Superior temporal gyrus (tissue), 1 donor: ENCODE data around the gene EEFSEC.
A peak's percentile ranks its signal among the peaks of the same experiment; 100 is the strongest.

Experiments
- DNase-seq: peaks from one replicate; pipeline ENCODE4 v3.0.0-alpha.2; 2016; ENCODE audit errors: extremely low spot score

The EEFSEC gene

GRCh38 chr3:128392818-128393544 lies 239.7 kb downstream of the EEFSEC start:
- DNase-seq = no peak

DNA sequence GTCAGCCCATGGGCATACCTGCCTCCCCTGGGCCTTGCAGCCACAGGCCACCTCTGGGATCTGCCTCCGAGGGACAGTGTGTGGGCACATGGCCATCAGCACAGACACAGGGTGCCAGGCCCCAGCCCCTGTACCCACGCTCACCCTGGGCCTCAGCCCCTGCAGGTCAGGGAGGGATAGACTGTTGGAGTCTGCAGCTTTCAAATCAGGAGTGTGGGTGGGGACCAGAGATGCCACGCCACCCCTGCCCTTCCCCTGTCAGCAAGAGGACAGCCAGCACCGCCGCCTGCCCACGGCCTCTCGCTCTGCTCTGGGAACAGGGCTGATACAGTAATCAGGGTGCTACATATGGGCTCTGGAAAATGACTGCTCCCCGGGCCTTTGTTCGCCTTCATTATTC lies 240.8 kb downstream of the EEFSEC start:
- no peak for DNase-seq

GRCh38 chr3:128395046-128395445 lies 241.8 kb downstream of the EEFSEC start:
- DNase-seq = no peak

GRCh38 chr3:128395500-128396162 lies 242.3 kb downstream of the EEFSEC start:
- peak; percentile 46 for DNase-seq

- no peak for DNase-seq
These were observed 244.2 kb downstream of the EEFSEC start for GRCh38 chr3:128397484-128397883.

- DNase-seq = no peak
These were observed 245.3 kb downstream of the EEFSEC start for GRCh38 chr3:128398586-128398985.

GRCh38 chr3:128399221-128399915 lies 246.1 kb downstream of the EEFSEC start:
- no peak for DNase-seq

DNA sequence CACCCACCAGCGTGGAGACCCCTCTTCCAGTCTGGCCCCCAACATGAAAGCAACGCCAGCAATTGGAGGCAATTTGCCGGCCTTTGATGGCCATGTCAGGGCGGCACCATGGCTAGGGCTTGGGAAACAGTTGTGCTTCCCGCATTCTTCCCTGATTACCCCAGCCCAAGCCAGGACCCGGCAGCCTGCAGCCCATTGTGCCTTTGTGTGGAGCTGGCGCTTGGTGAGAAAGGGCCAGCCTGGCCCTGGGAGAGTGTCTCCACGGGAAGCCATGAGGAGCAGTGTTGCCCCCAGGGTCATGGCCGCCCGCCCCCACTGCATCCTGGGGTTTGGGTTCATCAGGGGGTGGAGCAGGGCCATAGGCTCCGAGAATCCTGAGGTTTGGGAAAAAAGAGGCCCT lies 247.4 kb downstream of the EEFSEC start:
- DNase-seq = no peak

DNA sequence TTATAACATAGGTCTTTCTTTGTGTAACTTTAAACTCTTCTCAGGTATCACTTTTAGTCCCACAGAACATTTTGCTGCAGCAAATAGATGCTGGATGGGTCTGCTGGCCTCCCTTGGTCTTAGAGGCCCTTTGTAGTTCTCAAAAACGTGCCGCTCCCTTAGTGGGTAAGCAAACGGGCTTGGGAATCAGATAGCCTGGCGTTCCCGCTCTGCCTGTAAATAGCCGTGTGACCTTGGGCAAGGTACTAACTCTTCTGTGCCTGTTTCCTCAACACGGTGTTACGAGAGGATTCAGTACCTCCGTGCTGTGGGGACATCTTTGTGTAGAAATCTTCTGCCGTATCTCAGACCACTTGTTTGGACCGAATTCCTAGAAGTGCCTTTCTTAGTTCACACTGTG lies 249.0 kb downstream of the EEFSEC start:
- no peak for DNase-seq

- no peak for DNase-seq
These were observed 249.7 kb downstream of the EEFSEC start for GRCh38 chr3:128402998-128403397.

DNA sequence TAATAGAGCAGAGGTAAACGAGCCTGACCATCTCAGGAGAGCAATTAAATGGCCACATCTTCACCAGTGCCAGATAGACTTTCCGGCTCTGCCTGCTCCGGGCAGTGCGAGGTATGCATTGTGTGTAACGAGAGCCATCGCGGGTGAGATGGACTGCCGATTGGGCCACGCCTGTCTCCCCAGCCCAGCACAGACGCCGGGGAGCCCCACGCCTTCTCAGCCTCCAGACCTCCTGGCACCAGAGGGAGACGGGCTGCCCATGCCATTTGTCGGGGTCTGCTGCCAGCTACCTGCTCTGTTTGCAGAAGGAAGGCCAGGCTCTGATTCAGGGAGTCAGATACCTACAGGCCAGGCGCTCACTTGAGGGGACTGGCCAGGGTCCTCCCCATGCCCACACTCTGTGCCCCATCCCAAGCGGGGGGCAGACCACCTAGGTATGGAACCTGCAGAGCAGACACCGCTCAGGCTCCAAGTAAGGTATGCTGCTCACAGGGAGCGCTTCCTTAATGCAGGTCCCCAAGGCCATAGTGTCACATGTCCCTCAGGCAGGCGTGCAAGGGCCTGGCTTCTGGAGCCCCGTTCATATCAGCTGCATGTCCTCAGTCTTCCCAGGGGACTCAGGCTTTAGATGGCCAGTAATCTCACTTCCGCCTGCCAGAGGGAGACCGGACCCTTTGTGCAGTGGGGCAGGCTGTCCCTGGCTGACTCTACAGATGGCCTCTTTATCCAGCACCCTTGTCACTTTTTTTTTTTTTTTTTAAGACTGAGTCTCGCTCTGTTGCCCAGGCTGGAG lies 251.2 kb downstream of the EEFSEC start:
- DNase-seq = no peak

DNA sequence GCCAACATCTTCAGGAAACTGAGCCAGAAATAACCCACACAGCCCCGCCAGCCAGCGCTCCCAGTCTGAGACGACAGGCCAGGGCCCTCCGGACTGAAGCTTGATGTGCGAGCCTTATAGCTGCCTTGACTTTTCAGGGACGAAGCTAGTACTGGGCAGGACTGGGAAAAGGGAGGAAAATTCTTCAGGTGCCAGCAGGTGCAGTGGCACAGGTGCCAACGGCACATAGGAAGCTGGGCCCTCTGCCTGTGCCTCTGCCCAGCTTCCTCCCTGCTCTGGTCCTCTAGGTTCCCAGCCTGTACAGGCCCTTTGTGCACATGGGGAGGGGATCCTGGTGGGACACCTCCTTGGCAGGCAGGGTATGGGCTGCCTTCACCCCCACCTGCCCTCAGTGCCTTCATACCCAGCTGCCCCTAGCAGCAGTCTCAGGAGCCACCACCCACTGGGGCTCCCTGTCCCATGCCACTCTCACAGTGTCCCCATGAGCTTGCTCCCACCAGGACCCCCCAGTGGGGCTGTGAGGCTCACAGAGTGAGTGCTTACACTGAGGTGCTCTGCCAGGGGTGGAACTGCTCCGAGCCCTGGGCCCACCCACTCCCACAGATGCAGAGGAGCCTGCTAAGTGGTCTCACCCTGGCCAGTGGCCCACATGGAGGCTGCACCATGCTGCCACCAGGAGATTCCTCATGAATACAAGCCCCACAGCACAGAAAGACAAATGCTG lies 252.4 kb downstream of the EEFSEC start:
- DNase-seq = no peak

GRCh38 chr3:128407247-128407646 lies 254.0 kb downstream of the EEFSEC start:
- no peak for DNase-seq

DNA sequence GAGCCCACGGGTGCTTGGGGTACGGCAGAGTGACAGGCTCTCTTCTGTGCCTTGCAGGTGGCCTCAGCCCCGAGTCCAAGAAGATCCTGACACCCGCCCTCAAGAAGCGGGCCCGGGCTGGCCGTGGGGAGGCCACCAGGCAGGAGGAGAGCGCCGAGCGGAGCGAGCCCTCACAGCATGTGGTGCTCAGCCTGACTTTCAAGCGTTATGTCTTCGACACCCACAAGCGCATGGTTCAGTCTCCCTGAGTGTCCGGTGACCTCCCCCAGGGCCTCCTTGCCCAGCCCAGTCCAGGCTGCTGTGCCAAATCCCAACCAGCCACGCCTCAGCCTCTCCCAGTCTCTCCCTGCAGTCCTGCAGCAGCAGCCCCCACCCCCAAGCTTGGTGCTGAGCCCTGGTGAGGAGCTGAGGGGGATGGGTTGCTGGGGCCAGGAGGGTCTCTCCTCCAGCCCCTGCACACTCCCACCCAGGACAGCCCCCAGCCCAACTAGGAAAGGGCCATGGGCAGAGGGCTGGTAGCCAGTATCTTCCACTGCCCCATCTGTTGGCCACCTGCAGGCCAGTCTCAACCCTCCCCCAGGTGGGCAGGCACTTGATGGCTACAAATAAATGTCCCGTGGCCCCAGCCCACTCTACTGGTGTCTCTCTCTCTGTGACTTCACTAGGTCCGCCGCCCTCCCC lies 254.9 kb downstream of the EEFSEC start:
- DNase-seq = no peak

DNA sequence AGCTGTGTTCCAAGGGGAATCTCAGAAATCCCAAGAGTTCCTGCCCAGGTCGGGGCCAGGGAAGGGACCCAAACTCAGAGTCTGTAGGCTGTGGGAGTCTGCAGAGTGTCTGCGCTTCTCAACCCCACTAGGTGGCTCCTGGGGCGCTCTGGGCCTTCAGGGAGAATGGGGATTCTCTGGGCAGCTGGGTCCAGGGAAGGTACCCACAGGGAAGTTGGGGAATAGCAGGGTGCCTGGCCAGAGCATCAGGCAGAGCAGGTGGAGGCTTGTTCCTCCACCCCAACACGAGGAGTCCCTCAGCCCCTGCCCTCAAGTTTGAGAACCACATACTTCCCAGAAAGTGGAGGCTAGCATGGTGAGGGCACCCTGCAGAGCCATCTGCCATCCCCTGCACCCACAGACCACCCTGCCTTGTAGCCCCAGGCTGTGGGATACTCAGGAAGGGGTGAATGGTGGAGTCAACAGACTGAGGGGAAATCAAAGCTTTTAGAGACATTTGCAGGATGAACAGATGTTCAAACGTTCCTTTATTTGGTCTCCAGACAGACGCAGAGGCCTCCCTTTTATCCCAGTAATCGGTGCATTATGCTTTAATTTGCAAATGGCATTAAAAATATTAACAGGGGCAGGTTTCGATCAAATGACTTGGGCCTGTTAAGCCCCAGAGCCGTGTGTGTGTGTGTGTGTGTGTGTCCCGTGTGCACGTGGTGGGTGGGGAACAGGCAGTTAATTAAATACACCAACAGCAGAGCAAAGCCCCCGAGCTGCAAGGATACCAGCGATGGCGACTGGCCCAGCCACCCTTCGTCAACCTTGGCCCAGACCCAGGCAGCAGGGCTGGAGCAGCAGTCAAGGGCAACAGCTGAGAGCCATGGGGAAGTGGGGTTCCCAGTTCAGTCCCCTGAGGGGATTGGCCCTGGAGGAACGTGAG lies 255.7 kb downstream of the EEFSEC start:
- no peak for DNase-seq

GRCh38 chr3:128409624-128410581 lies 256.6 kb downstream of the EEFSEC start:
- DNase-seq = no peak

- DNase-seq = no peak
These were observed 257.6 kb downstream of the EEFSEC start for GRCh38 chr3:128410669-128411573.
